Measurements from ENCODE around the gene POMP. TPM values are rescaled to one million over a fixed set of nuclear protein-coding genes. Genes with fewer than 3 reads are reported as not detected.

The POMP gene
- total RNA-seq, 1 experiment from 2014 or later: 92.0 TPM

DNA sequence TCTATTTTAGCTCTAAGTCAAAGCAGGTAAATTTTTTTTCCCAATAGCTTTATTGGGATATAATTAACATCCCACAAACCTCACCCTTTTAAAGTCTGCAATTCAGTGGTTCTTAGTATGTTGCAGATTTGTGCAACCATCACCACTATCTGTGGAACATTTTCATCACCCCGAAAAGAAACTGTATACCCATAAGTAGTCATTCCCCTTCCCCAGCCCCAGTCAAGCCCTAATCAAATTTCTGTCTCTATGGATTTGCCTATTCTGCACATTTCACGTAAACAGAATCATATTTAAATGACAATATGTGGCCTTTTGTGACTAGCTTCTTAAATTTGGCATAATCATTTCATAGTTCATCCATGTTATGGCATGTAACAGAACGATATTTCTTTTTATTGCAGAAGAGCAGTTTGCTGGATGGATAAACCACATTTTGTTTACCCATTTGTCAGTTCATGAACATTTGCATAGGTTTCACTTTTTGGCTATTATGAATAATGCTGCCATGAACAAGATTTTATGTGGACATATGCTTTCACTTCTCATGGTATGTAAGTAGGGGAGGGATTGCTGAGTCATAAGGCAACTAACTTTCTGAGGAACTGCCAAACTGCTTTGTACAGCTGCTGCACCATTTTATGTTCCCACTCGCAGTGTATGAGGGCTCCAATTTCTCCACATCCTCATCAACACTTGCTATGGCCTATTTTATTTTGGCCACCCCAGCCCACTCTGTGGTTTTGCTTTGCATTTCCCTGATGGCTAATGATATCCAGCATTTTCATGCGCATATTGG, 48.9 kb downstream of the POMP start:
- no peaks in the 10 kb centered on the region for H3K4me1 ChIP-seq (ENCODE audit: control insufficient read depth, insufficient read depth, low read length)
- no TSS peak for BruUV-seq (replicated peaks)
- H3K9me3 ChIP-seq (ENCODE audit: control insufficient read depth, insufficient read depth, low read depth, low read length): no peaks in the 10 kb centered on the region
- no peaks in the 10 kb centered on the region for H3K36me3 ChIP-seq (ENCODE audit: control insufficient read depth, insufficient read depth, low read length)
- DNase-seq (ENCODE audit: low read depth, low spot score) (no peak), ATAC-seq (no peak)
- H3K27me3 ChIP-seq (ENCODE audit: control insufficient read depth, insufficient read depth, low read length): no peaks in the 10 kb centered on the region
- intact Hi-C loops (cut with micrococcal nuclease; ENCODE audit: unreplicated experiment): no loop called here
- TF ChIP-seq, protein P1, sequence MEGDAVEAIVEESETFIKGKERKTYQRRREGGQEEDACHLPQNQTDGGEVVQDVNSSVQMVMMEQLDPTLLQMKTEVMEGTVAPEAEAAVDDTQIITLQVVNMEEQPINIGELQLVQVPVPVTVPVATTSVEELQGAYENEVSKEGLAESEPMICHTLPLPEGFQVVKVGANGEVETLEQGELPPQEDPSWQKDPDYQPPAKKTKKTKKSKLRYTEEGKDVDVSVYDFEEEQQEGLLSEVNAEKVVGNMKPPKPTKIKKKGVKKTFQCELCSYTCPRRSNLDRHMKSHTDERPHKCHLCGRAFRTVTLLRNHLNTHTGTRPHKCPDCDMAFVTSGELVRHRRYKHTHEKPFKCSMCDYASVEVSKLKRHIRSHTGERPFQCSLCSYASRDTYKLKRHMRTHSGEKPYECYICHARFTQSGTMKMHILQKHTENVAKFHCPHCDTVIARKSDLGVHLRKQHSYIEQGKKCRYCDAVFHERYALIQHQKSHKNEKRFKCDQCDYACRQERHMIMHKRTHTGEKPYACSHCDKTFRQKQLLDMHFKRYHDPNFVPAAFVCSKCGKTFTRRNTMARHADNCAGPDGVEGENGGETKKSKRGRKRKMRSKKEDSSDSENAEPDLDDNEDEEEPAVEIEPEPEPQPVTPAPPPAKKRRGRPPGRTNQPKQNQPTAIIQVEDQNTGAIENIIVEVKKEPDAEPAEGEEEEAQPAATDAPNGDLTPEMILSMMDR (IDR thresholded peaks at IDR 0.05): no peak
- TF ChIP-seq POLR2AphosphoS5 (IDR thresholded peaks at IDR 0.05; ENCODE audit: low read depth, low read length): no peak
- TF ChIP-seq REST (IDR thresholded peaks at IDR 0.05; ENCODE audit: insufficient read depth in 1 of 2, low read depth in 2 of 2, low read length in 1 of 2): no peak
- no peak for TF ChIP-seq TCF7L2 (IDR thresholded peaks at IDR 0.05; ENCODE audit: low read depth, low read length)
- TF ChIP-seq SIN3A (IDR thresholded peaks at IDR 0.05; ENCODE audit: borderline replicate concordance, insufficient read depth, low read depth, low read length): no peak
- CTCF ChIA-PET: no interaction called here
- in situ Hi-C loops (cut with HindIII; ENCODE audit: low pct_unique_long_range_greater_than_20kb, low sequenced_read_pairs): no loop called here
- POLR2A ChIA-PET: no interaction called here
- H3K27ac ChIP-seq (ENCODE audit: low read length): no peak overlapping the region
- H3K4me3 ChIP-seq (ENCODE audit: low read depth in 2 of 2, low read length in 2 of 2): no peak overlapping the region

GRCh38 chr13:28710161-28710560, 51.2 kb downstream of the POMP start:
- no peak overlapping the region for H3K27ac ChIP-seq (ENCODE audit: low read length)
- H3K36me3 ChIP-seq (ENCODE audit: control insufficient read depth, insufficient read depth, low read length): no peaks in the 10 kb centered on the region
- H3K4me3 ChIP-seq (ENCODE audit: low read depth in 2 of 2, low read length in 2 of 2): no peak overlapping the region
- TF ChIP-seq TCF7L2 (IDR thresholded peaks at IDR 0.05; ENCODE audit: low read depth, low read length): no peak
- TF ChIP-seq SIN3A (IDR thresholded peaks at IDR 0.05; ENCODE audit: borderline replicate concordance, insufficient read depth, low read depth, low read length): no peak
- TF ChIP-seq, protein P1 (IDR thresholded peaks at IDR 0.05): no peak
- TF ChIP-seq POLR2AphosphoS5 (IDR thresholded peaks at IDR 0.05; ENCODE audit: low read depth, low read length): no peak
- no peak for TF ChIP-seq REST (IDR thresholded peaks at IDR 0.05; ENCODE audit: insufficient read depth in 1 of 2, low read depth in 2 of 2, low read length in 1 of 2)
- no peaks in the 10 kb centered on the region for H3K27me3 ChIP-seq (ENCODE audit: control insufficient read depth, insufficient read depth, low read length)
- intact Hi-C loops (cut with micrococcal nuclease; ENCODE audit: unreplicated experiment): no loop called here
- DNase-seq (ENCODE audit: low read depth, low spot score): no peak
- no peaks in the 10 kb centered on the region for H3K9me3 ChIP-seq (ENCODE audit: control insufficient read depth, insufficient read depth, low read depth, low read length)
- ATAC-seq: no peak
- no TSS peak for BruUV-seq (replicated peaks)
- POLR2A ChIA-PET: no interaction called here
- H3K4me1 ChIP-seq (ENCODE audit: control insufficient read depth, insufficient read depth, low read length): no peaks in the 10 kb centered on the region
- CTCF ChIA-PET: no interaction called here
- in situ Hi-C loops (cut with HindIII; ENCODE audit: low pct_unique_long_range_greater_than_20kb, low sequenced_read_pairs): no loop called here

Data from Panc1 (cell line).